ENCODE results near the gene SEPTIN1. TPM values are rescaled to one million over a fixed set of nuclear protein-coding genes. Genes with fewer than 3 reads are reported as not detected.

Gene SEPTIN1
- polyA plus RNA-seq, 1 experiment: not detected

- DNase-seq (ENCODE audit: low read depth, low spot score): no peak
- CTCF ChIA-PET: no interaction called here
- TF ChIP-seq, protein P1, sequence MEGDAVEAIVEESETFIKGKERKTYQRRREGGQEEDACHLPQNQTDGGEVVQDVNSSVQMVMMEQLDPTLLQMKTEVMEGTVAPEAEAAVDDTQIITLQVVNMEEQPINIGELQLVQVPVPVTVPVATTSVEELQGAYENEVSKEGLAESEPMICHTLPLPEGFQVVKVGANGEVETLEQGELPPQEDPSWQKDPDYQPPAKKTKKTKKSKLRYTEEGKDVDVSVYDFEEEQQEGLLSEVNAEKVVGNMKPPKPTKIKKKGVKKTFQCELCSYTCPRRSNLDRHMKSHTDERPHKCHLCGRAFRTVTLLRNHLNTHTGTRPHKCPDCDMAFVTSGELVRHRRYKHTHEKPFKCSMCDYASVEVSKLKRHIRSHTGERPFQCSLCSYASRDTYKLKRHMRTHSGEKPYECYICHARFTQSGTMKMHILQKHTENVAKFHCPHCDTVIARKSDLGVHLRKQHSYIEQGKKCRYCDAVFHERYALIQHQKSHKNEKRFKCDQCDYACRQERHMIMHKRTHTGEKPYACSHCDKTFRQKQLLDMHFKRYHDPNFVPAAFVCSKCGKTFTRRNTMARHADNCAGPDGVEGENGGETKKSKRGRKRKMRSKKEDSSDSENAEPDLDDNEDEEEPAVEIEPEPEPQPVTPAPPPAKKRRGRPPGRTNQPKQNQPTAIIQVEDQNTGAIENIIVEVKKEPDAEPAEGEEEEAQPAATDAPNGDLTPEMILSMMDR (IDR thresholded peaks at IDR 0.05; ENCODE audit: low read depth, low read length): no peak
- Histone ChIP-seq H3K9me3 (ENCODE audit: control insufficient read depth, insufficient read depth, low read length) (no peaks in the 10 kb centered on the region; the same call in 1 of the 2 replicates), H3K4me3 (ENCODE audit: low read depth, low read length) (no peak overlapping the region), H3K27ac (ENCODE audit: low read depth, low read length) (no peak overlapping the region), H3K27me3 (ENCODE audit: control insufficient read depth, insufficient read depth, low read length) (no peaks in the 10 kb centered on the region)
- POLR2A ChIA-PET: no interaction called here
These were observed 31.3 kb downstream of the SEPTIN1 start for GRCh38 chr16:30351001-30351441.

- Histone ChIP-seq H3K4me3 (ENCODE audit: low read depth, low read length) (no peak overlapping the region), H3K27ac (ENCODE audit: low read depth, low read length) (no peak overlapping the region), H3K27me3 (ENCODE audit: control insufficient read depth, insufficient read depth, low read length) (no peaks in the 10 kb centered on the region), H3K9me3 (ENCODE audit: control insufficient read depth, insufficient read depth, low read length) (no peaks in the 10 kb centered on the region; the same call in 1 of the 2 replicates)
- ChIA-PET CTCF (no interaction called here), POLR2A (interaction anchor here (1.2 kb wide), 1 partner anchor 15 kb away, joined by 6 read pairs; no protein-coding TSS in a partner anchor)
- TF ChIP-seq, protein P1 (IDR thresholded peaks at IDR 0.05; ENCODE audit: low read depth, low read length): no peak
- no peak for DNase-seq (ENCODE audit: low read depth, low spot score)
These were observed 32.1 kb downstream of the SEPTIN1 start for GRCh38 chr16:30350134-30350871.

GRCh38 chr16:30349675-30350074, 32.7 kb downstream of the SEPTIN1 start:
- no peak for DNase-seq (ENCODE audit: low read depth, low spot score)
- ChIA-PET POLR2A (interaction anchor here (0.6 to 1.2 kb wide), 3 partner anchors 14 to 277 kb away, joined by 3 to 6 read pairs (median 3); partner anchors contain the start of gene ZNF771), CTCF (no interaction called here)
- no peaks in the 10 kb centered on the region; the same call in 1 of the 2 replicates for H3K9me3 ChIP-seq (ENCODE audit: control insufficient read depth, insufficient read depth, low read length)
- H3K27me3 ChIP-seq (ENCODE audit: control insufficient read depth, insufficient read depth, low read length): no peaks in the 10 kb centered on the region
- no peak overlapping the region for H3K4me3 ChIP-seq (ENCODE audit: low read depth, low read length)
- H3K27ac ChIP-seq (ENCODE audit: low read depth, low read length): no peak overlapping the region
- TF ChIP-seq, protein P1 (IDR thresholded peaks at IDR 0.05; ENCODE audit: low read depth, low read length): no peak

DNA sequence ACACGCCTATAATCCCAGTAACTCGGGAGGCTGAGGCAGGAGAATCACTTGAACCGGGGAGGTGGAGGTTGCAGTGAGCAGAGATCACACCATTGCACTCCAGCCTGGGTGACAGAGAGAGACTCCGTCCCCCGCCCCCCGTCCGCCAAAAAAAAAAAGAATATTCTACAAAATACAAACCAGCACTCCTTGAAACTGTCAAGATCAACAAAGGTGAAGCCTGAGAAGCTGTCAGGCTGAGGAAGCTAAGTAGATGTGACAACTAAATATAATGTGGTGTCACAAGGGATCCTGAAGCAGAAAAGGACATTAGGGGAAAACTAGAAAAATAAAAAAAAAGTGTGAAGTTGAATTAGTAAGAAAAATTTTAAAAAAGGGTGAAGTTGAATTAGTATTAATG, 33.4 kb downstream of the SEPTIN1 start:
- ChIA-PET CTCF (no interaction called here), POLR2A (interaction anchor here (1.0 to 1.2 kb wide), 2 partner anchors 14 to 59 kb away, joined by 3 to 6 read pairs; partner anchors contain the start of gene ZNF771)
- DNase-seq (ENCODE audit: low read depth, low spot score): no peak
- no peaks in the 10 kb centered on the region; the same call in 1 of the 2 replicates for H3K9me3 ChIP-seq (ENCODE audit: control insufficient read depth, insufficient read depth, low read length)
- no peak overlapping the region for H3K27ac ChIP-seq (ENCODE audit: low read depth, low read length)
- H3K4me3 ChIP-seq (ENCODE audit: low read depth, low read length): no peak overlapping the region
- TF ChIP-seq, protein P1 (IDR thresholded peaks at IDR 0.05; ENCODE audit: low read depth, low read length): no peak
- H3K27me3 ChIP-seq (ENCODE audit: control insufficient read depth, insufficient read depth, low read length): no peaks in the 10 kb centered on the region

DNA sequence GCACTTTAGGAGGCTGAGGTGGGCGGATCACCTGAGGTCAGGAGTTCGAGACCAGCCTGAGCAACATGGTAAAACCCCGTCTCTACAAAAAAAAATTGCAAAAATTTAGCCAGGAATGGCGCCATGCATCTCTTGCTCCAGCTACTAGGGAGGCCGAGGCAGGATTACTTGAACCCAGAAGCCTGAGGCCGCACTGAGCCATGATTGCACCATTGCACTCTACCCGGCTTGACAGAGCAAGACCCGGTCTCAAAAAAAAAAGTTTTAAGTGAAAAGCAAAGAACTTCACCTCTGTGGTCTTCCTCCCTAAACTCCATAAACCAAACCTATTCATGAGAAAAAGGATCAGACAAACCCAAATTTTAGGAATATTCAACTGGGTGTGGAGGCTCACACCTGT, 34.2 kb downstream of the SEPTIN1 start:
- ChIA-PET POLR2A (no interaction called here), CTCF (no interaction called here)
- TF ChIP-seq, protein P1 (IDR thresholded peaks at IDR 0.05; ENCODE audit: low read depth, low read length): no peak
- Histone ChIP-seq H3K27me3 (ENCODE audit: control insufficient read depth, insufficient read depth, low read length) (no peaks in the 10 kb centered on the region), H3K27ac (ENCODE audit: low read depth, low read length) (no peak overlapping the region), H3K4me3 (ENCODE audit: low read depth, low read length) (no peak overlapping the region), H3K9me3 (ENCODE audit: control insufficient read depth, insufficient read depth, low read length) (no peaks in the 10 kb centered on the region)
- DNase-seq (ENCODE audit: low read depth, low spot score): no peak

Data from AG04450 (cell line).